PC-3 (cell line): Measurements from ENCODE around the gene POMP. TPM values are rescaled to one million over a fixed set of nuclear protein-coding genes. Genes with fewer than 3 reads are reported as not detected.

Experiments used
- ATAC-seq: fragments of 200-7000 bp; cut with Tn5 transposase; 2 replicates; pipeline ENCODE4 v1.9.1; 2020; ENCODE audit warnings: mild to moderate bottlenecking, moderate library complexity
- Bru-seq: library from RNA; stranded (reverse); fragments of 400-500 nt; gene quantifications from one replicate; lab custom pipeline; 2021; lab: Mats Ljungman, UMichigan
- BruChase-seq, 2 experiments: library from RNA; stranded (reverse); fragments of 400-500 nt; gene quantifications; one replicate each; lab custom pipeline; 2021; lab: Mats Ljungman, UMichigan
- BruUV-seq: library from RNA; stranded (reverse); fragments of 400-500 nt; replicated peaks from 2 replicates; lab custom pipeline; 2021; lab: Mats Ljungman, UMichigan
- CTCF ChIA-PET: fragments of 300-600 bp; sonication (Branson Sonifier 250); formaldehyde crosslinking; loops from one replicate; lab custom pipeline; 2022; ENCODE audit warnings: antibody characterized with exemption; lab: Charles Lee
- POLR2A ChIA-PET: fragments of 300-600 bp; sonication (Branson Sonifier 250); formaldehyde crosslinking; loops from one replicate; lab custom pipeline; 2022; ENCODE audit warnings: antibody characterized with exemption; ENCODE audit not compliant: unreplicated experiment; lab: Charles Lee
- DNase-seq: peaks from one replicate; pipeline ENCODE4 v3.0.0-alpha.2; 2015
- H2AFZ ChIP-seq: fragments of 300-600 bp; sonication (generic); 2 replicates; pipeline ENCODE4 v1.6.0; 2016; ENCODE audit warnings: antibody characterized with exemption, low read length
- H3F3A ChIP-seq: fragments of 300-600 bp; sonication (generic); one replicate; pipeline ENCODE4 v1.6.0; 2017; ENCODE audit warnings: antibody characterized with exemption, low read length, control low read depth, mild to moderate bottlenecking; ENCODE audit not compliant: unreplicated experiment
- H3K27ac ChIP-seq: fragments of 300-600 bp; sonication (generic); 2 replicates; pipeline ENCODE4 v1.5.1; 2016; ENCODE audit warnings: mild to moderate bottlenecking, low read length
- H3K27me3 ChIP-seq: fragments of 300-600 bp; sonication (generic); 2 replicates; pipeline ENCODE4 v1.6.1; 2016; ENCODE audit warnings: low read length, mixed read lengths
- H3K36me3 ChIP-seq: fragments of 300-600 bp; sonication (generic); 2 replicates; pipeline ENCODE4 v1.6.1; 2016; ENCODE audit warnings: low read depth, mixed run types, low read length, mixed read lengths
- H3K4me1 ChIP-seq: fragments of 300-600 bp; sonication (generic); 2 replicates; pipeline ENCODE4 v1.5.1; 2016; ENCODE audit warnings: low read length; ENCODE audit not compliant: insufficient read depth
- H3K4me2 ChIP-seq: fragments of 300-600 bp; sonication (generic); 2 replicates; pipeline ENCODE4 v1.6.0; 2016; ENCODE audit warnings: low read length
- H3K4me3 ChIP-seq: fragments of 300-600 bp; sonication (generic); 2 replicates; pipeline ENCODE4 v1.5.1; 2016; ENCODE audit warnings: mild to moderate bottlenecking, low read length, mixed read lengths
- H3K79me2 ChIP-seq: fragments of 300-600 bp; sonication (generic); 2 replicates; pipeline ENCODE4 v1.6.1; 2017; ENCODE audit warnings: low read length, mixed read lengths
- H3K9ac ChIP-seq: fragments of 300-600 bp; sonication (generic); 2 replicates; pipeline ENCODE4 v1.6.0; 2016; ENCODE audit warnings: mild to moderate bottlenecking, low read length
- H3K9me2 ChIP-seq: fragments of 300-600 bp; sonication (generic); replicated peaks from 2 replicates; pipeline ENCODE4 v1.6.1; 2016; ENCODE audit warnings: mixed run types, low read length, mixed read lengths
- H3K9me3 ChIP-seq: fragments of 300-600 bp; sonication (generic); 2 replicates; pipeline ENCODE4 v1.6.1; 2016; ENCODE audit warnings: low read length, mixed read lengths
- H4K20me1 ChIP-seq: fragments of 300-600 bp; sonication (generic); 2 replicates; pipeline ENCODE4 v1.6.1; 2016; ENCODE audit warnings: low read length, mixed read lengths
- EZH2 ChIP-seq: fragments of 300-600 bp; sonication (generic); IDR thresholded peaks from one replicate; pipeline ENCODE4 v1.6.1; 2017; ENCODE audit warnings: antibody characterized with exemption, mild to moderate bottlenecking, low read length; ENCODE audit not compliant: unreplicated experiment
- EZH2phosphoT487 ChIP-seq: fragments of 300-600 bp; sonication (generic); IDR thresholded peaks from 2 replicates; pipeline ENCODE4 v1.6.1; 2018; ENCODE audit warnings: mild to moderate bottlenecking, antibody characterized with exemption, low read length, borderline replicate concordance
- intact Hi-C: fragments of 100-400 bp; cut with micrococcal nuclease; formaldehyde crosslinking; loops from 2 replicates; pipeline ENCODE4 v1.9.0; 2023
- long read RNA-seq: library from polyadenylated mRNA; unstranded; transcript quantifications from one replicate; pipeline ENCODE4 v2.0.0, GENCODE V29; 2021; ENCODE audit not compliant: unreplicated experiment
- total RNA-seq: library from RNA; depleted of rRNA; stranded (reverse); fragments of >200 nt; gene quantifications from 2 replicates; pipeline ENCODE4 v1.2.3, GENCODE V29; 2014; rRNA removed
- TF ChIP-seq, protein P1 (sequence below): fragments of 300-600 bp; sonication (generic); conservative IDR thresholded peaks from 2 replicates; pipeline ENCODE4 v1.5.1; 2017; ENCODE audit warnings: antibody characterized with exemption, low read depth, mild to moderate bottlenecking, low read length

Gene POMP, protein sequence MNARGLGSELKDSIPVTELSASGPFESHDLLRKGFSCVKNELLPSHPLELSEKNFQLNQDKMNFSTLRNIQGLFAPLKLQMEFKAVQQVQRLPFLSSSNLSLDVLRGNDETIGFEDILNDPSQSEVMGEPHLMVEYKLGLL
- total RNA-seq = 64.4 and 92.8 TPM in 2 replicates
- Bru-seq, nascent RNA = percentile 91 among the genes with signal in this experiment
- BruChase-seq, experiment 1, labeled RNA remaining after a 6-hour chase = percentile 87 among the genes with signal in this experiment
- BruChase-seq, experiment 2, labeled RNA remaining after a 2-hour chase = percentile 82 among the genes with signal in this experiment
- long read RNA-seq, transcript POMP-201 (6 exons, 1,330 nt) = major isoform, 195 of 234 reads
- long read RNA-seq, partial matches to known transcripts = 32 of 234 reads
- long read RNA-seq, other reads (novel, unspliced or antisense) = 7 of 234 reads

DNA sequence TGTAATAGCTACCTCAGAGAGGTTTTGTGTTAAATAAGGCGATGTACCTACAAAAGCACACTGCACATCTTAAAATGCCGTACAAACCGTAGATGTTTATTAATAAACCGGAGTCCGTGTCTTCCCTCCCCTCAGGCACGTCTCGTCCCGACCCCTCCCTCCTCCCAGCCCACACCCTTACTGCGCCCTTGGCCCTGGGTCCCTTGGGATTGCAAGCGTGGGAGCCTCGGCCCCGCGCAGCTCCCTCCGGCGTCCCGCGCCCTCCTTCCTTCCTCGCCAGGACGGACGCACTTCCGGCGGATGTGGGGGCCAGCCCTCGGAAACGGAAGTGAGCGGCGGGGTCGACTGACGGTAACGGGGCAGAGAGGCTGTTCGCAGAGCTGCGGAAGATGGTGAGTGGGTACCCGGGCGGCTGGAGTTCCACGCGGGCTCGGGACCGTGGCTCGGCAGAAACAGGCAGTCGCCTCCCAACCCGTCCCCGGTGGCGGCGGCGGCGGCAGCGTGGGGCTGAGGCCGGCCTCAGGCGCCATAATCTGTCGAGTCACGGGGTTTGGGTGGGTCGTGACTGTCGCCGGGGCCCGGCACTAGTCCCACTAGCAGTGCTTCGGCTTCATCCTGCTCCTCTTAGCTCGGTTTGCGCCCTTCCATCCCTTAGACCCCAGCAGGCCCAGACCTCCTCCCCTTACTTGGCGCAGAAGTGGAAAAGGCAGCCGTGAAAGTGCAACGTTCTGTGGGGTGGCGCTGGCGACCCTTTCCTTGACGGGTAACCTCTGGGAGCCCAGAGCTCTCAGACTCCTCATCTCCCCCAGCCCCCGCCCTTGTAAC, at the start of gene POMP:
POMP (plus strand) TSS at position 335 of the 825 bp plus-strand sequence; CDS start at position 390, 55 bp downstream.
- Histone ChIP-seq H3K79me2 (peaks cover 77% of the 10 kb centered on the region), H4K20me1 (peaks cover 26% of the 10 kb centered on the region), H3K36me3 (peaks cover 26% of the 10 kb centered on the region; the same call in 1 of the 2 replicates), H2AFZ (peak within 1 kb of the TSS; percentile 68), H3K4me2 (peak within 1 kb of the TSS; percentile 93), H3K27ac (peak within 1 kb of the TSS; percentile 83), H3K9me3 (no peaks in the 10 kb centered on the region), H3K4me1 (peaks cover 28% of the 10 kb centered on the region), H3K9me2 (no peaks in the 10 kb centered on the region), H3K4me3 (peak within 1 kb of the TSS; percentile 91), H3K9ac (peak within 1 kb of the TSS; percentile 99), H3F3A (no peaks in the 10 kb centered on the region), H3K27me3 (no peaks in the 10 kb centered on the region)
- DNase-seq (peak; percentile 86), ATAC-seq (peak; percentile 96)
- CTCF ChIA-PET = interaction anchor here (1.0 kb wide), 1 partner anchor 60 kb away, joined by 4 read pairs; the partner anchor contains the start of gene SLC46A3
- no TSS peak for BruUV-seq
- intact Hi-C loops = no loop called here
- POLR2A ChIA-PET = interaction anchor here (0.7 kb wide), 1 partner anchor 326 kb away, joined by 4 read pairs; no protein-coding TSS in a partner anchor
- TF ChIP-seq, protein P1, sequence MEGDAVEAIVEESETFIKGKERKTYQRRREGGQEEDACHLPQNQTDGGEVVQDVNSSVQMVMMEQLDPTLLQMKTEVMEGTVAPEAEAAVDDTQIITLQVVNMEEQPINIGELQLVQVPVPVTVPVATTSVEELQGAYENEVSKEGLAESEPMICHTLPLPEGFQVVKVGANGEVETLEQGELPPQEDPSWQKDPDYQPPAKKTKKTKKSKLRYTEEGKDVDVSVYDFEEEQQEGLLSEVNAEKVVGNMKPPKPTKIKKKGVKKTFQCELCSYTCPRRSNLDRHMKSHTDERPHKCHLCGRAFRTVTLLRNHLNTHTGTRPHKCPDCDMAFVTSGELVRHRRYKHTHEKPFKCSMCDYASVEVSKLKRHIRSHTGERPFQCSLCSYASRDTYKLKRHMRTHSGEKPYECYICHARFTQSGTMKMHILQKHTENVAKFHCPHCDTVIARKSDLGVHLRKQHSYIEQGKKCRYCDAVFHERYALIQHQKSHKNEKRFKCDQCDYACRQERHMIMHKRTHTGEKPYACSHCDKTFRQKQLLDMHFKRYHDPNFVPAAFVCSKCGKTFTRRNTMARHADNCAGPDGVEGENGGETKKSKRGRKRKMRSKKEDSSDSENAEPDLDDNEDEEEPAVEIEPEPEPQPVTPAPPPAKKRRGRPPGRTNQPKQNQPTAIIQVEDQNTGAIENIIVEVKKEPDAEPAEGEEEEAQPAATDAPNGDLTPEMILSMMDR = no peak
- no peak for TF ChIP-seq EZH2phosphoT487
- TF ChIP-seq EZH2 = no peak

DNA sequence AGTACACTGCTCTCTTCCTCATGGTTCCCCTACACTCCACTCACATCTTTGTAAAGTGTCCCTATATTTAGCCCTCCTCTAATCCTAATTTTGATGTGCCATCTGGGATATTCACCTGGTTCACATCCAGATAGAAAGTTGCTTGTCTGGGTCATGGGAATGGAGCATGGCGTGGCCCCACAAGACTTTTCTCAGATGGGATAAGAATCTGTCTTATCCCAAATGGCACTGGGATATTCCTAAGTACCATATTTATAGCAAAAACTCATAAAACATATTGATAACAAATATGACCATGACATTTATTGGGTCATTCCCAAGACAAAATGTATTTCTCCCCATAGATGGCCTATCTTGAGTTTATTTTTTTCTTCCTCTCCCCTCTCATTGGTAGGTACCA, 49.5 kb upstream of the POMP start:
- TF ChIP-seq EZH2 (no peak), EZH2phosphoT487 (no peak)
- TF ChIP-seq, protein P1 = no peak
- Histone ChIP-seq H4K20me1 (no peaks in the 10 kb centered on the region), H2AFZ (no peak overlapping the region), H3K4me1 (peaks cover 12% of the 10 kb centered on the region), H3K4me2 (0 out of 2 replicates have a peak overlapping the region, but pooled peaks have one; percentile 13), H3K9me3 (no peaks in the 10 kb centered on the region), H3K36me3 (no peaks in the 10 kb centered on the region), H3K27ac (peak overlapping the region; percentile 65), H3F3A (no peaks in the 10 kb centered on the region), H3K4me3 (no peak overlapping the region), H3K9ac (peak overlapping the region; percentile 25; the same call in 1 of the 2 replicates), H3K79me2 (no peaks in the 10 kb centered on the region), H3K27me3 (no peaks in the 10 kb centered on the region), H3K9me2 (no peaks in the 10 kb centered on the region)
- intact Hi-C loops = no loop called here
- POLR2A ChIA-PET = no interaction called here
- no TSS peak for BruUV-seq
- DNase-seq (no peak), ATAC-seq (no peak)
- CTCF ChIA-PET = no interaction called here
